ENCODE results near the gene DLEC1.
"Not testable (repeated sequence)": the region's sequence is repeated elsewhere in the genome, so short reads cannot be mapped to it uniquely, and the experiment has no call there.

- TF ChIP-seq CTCF, POLR2AphosphoS5, EP300 (IDR thresholded peaks at IDR 0.05): not testable (repeated sequence)
Measured at GRCh38 chr3:38077073-38077472, 38.1 kb downstream of the DLEC1 start.

Measured in esophagus muscularis mucosa (tissue), 4 donors.